NCI-H526 treated with DMSO at 0.1 percent for 48 hours (cell line): ENCODE data around the gene KDR.

Source experiments
- DNase-seq: peaks from one replicate; lab custom pipeline; 2025; lab: John Stamatoyannopoulos, UW

Gene KDR

DNA sequence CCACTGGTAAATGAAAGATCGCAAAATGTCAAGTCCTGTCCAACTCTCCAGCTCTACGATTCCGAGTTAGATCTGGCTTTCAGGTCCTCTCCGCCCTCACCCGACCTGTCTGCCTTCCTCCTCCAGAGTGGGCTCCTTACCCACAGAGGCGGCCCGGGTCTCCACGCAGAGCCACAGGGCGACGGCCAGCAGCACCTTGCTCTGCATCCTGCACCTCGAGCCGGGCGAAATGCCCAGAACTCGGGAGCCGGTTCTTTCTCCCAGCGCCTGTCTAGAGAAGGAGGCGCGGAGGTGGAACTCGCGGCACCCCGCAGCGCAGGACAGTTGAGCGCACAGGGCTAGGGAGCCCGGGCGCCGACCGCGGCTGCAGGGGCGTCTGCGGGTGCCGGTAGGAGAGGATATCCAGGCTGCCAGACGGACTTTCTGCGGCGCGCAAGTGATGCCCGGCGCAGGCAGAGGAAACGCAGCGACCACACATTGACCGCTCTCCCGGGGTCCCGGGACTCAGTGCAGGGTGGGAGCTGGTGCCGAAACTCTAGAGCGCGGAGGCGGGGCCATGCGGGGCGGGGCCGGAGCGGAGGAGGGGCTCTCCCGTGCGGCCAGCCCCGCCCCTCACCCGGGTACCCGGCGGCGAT, at the start of gene KDR:
KDR (minus strand) TSS at position 509 of the 635 bp plus-strand sequence; CDS start at position 207, 302 bp downstream.
- DNase-seq = no peak

DNA sequence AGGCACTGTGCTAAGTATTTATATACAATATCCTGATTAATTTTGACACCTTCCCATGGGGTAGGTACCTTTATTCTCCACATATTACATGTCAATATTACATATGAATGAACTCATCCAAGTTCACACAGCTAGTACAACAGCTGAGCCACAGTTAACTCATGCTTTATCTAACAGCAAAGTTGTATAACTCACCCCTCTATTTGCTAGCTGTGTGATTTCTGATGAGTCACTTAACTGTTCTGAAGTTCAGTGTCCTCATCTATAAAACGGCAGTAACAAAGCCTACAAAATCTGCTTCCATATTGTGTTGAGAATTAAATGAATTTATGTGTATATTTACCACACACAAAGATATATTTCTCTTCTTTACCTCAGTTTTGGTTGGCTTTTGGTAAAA, 48.2 kb upstream of the KDR start:
- DNase-seq = no peak

DNA sequence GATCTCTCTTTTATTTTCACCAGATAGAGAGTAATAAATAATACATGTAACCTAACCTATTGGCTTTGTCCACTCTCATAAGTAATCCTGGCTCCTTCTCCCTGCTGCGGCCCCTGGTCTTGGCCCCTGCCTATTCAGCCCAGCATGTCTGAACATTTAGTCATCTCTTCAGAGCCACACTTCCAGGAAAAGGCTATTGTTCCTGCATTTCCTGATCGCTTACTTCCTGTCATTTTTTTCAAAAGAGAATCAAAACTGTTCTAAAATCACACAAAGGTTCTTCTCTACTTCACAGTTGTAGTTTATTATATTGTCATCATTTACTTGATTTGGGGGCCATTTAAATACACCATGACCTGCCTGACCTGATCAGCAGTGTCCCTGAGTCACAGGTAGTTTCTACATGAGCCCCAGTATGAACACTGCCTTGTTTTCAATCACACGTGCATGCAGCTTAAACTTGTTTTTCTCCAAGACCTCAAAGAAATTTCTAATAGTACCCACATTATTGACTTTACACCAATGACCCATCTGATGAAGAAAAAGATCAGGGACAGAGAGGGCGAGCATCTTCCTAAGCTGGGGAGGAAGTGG, 47.4 kb upstream of the KDR start:
- no peak for DNase-seq

DNA sequence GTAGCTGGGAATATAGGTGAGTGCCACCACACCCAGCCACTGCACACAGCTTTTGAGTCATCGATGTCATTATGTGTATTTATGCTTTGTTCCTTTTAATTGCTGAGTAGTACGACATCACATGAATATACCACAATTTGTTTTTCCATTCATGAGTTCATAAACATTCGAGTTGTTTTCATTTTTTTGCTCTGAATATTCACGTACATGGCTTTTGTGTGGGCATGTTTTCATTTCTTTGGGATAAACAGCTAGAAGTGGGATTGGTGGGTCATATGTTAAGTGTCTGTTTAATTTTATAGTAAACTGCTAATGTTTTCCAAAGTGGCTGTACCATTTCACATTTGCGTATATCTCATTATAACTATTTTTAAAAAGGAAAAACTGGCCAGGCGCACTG, 45.1 kb upstream of the KDR start:
- no peak for DNase-seq

DNA sequence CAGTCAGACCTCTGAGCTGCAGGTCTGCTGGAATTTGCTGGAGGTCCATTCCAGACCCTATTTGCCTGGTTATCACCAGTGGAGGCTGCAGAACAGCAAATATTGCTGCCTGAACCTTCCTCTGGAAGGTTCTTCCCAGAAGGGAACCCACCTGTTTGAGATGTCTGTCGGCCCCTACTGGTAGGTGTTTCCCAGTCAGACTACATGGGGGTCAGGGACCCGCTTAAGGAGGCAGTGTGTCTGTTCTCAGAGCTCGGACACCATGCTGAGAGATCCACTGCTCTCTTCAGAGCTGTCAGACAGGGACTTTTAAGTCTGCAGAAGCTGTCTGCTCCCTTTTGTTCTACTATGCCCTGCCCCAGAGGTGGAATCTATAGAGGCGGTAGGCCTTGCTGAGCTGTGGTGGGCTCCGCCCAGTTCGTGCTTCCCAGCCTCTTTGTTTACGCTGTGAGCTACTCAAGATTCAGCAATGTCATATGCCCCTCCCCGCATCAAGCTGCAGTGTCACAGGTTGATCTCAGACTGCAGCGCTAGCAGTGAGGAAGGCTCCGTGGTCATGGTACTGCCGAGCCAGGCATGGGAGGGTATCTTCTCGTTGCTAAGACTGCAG, 44.1 kb upstream of the KDR start:
- no peak for DNase-seq

DNA sequence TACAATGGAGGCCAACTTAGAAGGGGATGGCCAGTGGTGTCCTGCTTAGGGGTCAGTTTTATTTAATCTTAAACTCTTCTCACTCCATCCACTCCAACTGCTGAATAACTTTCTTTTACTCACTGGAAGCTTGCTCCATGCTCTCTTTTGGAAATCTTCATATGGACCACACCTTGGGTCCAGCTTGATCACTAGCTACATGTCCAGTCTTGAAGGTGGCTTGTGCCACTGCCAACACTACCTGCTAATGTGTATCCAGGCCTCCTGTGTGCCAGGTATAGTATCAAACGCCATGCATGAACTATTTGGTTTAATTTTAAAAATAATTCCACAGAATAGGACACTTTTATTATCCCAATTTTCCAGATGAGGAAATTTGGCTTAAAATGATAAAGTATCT, 37.0 kb upstream of the KDR start:
- DNase-seq = no peak

DNA sequence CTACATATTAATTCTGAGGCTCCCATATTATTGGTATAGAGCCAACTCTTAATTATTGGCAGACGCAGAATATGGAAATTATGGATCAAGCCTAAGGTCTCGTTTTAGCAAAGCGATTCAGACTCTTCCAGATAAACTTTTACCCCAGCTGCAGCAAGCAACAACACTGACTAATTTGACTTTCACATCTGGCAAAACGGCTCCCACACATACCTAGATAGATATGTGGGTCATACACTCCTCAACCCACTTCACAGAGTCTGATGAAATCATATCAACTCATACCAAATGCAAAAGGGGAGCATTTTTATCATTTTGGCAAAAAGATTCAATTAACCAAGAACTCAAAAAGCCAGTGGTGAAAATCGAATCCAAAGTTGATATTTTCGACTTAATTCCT, 36.3 kb upstream of the KDR start:
- no peak for DNase-seq

DNA sequence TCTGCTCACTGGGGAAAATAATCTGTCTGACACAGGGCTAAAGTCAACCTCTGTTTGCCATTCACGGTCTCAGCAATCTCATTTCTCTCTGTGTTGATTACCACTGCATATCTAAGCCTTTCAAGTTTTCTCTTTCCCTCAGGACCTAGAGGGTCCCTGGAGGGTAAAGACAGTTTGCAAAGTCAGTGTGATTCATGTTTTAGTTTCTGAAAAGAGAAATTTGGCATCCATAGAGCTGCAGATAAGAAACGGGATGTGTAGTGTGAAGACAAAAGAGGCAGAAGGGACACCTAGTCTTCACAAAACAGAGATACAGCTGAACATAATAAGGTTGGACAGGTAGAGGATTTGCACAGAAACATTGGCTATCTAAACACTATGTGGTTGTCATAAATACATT, 34.5 kb upstream of the KDR start:
- no peak for DNase-seq

DNA sequence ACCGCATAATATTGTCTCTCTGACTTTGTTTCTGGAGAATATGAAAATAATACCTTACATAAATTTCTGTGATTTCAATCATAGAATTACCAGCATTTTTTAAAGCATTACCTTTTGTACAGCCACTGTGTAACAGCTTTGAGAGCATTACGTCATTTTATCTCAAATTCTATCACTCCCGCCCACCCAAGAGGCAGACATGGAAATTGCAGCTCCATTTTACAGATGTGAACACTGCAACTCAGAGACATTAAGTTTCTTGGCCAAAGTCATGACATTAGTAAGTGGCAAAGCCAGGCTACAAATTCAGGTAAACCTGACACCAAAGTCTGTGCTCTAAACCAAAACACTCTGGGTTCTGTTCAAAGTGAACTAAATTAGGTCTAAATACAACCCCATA, 33.6 kb upstream of the KDR start:
- DNase-seq = no peak

DNA sequence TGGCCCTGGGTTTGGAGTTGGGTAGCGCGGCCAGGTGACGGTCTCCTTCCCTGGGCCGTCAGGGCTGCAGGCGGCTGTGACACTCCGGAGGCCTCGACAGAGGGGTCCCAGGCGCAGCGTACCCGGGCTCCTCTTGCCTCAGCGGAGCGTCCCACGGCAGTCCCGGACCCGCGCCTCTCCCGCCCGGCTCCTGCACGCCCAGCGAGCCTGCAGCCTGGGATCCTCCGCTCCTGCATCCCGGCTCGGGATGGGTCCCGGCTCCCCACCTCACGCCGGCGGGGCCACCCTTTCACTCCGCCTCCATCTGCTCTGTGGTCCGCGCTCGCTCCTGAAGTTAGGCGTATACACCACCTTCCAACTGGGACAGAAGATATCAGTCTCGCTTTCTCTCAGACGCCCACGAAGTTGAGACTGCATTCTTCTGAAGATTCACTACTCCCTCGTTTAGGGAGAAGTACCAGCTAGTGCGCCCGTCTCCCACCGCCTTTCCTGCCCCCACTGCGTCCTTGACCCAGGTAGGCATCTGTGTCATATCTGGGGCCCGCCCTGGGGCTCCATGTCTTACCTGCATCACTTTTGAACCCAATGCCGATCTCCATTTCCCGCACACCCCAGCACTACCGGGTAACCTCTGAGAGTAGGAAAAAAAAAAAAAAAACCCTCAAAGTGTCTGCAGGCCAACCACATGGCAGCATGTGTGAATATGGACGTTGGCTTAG, 32.3 kb upstream of the KDR start:
- no peak for DNase-seq

DNA sequence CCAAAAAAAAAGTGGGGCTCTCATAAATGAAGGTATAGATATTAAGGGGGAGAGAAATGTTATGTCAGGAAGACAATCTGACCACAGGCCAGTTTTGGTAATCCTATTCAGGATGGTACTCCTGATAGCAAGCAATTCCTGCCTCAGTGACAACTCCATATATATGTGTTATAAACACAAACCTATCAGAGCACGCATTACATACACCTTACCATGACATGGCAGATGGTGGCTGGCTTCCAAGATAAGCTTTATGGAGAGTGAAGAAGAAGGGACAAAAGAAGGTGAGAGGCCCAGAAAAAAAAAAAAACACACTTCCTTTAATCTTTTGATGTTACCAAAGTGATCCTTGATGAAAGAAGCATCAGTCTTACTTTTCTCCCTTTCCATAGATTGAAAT, 29.5 kb upstream of the KDR start:
- DNase-seq = no peak

DNA sequence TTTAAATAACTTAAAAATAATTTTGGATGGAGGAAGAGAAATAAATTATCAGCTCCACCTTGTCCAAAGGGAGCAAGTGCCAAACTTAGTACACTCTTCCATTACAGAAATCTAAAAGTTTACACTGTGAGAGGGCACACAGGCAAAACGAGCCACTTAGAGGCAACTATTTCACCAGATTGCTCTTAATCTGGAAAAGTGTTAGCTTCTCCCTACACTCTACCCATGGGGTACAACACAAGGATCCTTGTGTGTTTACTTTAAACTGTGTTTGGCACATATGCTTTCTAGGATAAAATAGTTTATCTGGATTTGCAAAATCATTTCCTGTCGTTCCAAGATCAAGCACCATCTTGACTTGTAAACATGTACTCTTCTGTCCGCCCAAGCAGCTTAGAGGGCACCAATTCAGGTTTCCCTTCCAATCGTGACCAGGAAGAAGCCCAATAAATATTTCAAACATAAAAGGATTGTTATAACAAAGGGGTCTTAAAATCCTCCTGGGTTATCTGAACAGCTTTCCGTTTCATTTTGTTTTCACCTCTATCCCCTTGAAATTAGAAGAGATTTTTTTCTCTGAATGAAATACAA, 29.0 kb upstream of the KDR start:
- no peak for DNase-seq

DNA sequence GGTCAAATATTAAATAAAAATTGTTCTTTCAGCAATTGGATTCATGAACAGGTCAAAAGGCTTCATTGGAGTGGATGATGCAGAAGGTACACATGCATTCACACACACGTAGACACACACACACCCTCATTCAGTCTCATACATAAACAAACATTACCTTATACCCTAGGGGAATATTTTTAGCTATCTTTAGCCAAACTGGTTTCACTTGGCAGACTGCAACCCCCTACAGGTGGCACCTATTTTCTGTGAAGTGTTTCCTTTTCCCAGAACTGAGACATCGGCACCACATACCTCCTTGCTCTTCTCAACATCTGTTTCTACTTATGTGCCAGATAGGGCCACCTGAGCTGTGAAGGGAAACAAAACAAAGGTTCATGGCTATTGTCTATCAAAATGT, 18.5 kb upstream of the KDR start:
- no peak for DNase-seq

DNA sequence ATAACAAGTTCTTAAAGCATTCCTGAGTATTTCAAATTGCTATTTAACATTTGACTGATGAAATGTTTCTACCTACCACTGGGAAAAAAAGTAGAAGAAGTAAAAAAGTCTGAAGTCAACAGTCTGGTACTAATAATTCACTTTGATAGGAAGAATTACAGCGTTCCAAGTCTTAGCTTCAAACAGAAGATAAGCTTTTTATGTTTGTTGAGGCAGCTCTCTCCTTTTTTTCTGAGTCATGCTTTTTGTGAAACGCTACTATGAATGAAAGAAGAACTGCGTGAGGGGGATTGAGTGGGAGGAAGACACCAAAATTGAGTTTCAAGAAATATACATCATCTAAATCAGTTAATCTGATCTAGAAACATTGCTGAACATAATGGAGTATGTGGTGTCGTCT, 13.0 kb upstream of the KDR start:
- no peak for DNase-seq

DNA sequence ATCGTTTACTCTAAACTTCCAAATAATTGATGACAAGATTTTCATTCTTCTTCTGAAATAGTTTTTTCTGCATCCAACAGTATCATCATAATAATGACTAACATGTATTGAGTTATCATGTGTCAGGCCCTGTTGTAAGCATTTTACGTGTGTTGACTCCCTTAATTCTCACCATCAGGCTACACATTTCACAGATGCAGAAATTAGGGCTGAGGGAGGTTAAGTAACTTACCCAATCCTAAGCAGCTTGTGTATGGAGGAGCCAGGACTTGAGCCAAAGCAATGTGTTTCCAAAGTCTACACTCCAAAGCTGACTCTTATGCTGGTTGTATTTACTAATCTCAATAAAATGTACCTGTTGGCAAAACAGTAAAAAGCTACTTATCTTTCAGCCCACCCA, 11.2 kb upstream of the KDR start:
- no peak for DNase-seq

DNA sequence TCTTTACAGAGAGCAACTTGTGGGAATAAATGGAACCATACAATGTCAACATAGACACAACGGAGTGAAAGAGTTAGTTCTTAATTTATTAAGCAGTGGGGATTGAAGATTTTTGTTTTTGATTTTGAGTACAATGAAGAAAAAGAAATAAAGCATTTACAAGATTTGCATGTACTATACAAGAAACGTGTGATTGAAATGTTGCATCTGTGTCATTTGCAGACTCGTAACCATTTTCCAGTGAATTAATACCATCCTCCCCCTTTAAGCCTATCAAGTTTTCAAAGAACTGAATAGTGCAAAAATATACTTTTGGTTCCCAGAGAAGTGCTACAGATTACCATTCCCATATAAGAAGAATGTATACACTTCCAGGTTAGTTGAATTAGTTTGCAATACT, 8.6 kb upstream of the KDR start:
- DNase-seq = no peak

DNA sequence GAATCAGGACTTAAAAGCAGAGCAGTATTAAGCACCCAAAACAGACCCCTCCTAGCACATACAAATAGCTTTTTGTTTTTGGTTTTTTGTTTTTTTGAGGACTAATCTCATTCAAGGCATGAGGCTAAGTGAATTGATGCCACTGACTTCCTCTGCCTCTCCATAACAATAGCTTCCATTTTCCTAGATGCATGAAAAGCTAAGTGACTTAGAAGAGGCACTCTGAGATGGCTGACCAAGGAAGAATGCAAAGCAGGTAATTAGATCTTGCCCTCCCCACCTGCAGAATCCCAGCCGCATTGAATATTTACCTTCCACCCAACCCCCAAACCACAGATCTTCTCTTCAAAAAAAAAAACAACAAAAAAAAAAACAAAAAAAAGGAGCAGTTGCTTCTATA, 7.4 kb upstream of the KDR start:
- peak; percentile 14 for DNase-seq

DNA sequence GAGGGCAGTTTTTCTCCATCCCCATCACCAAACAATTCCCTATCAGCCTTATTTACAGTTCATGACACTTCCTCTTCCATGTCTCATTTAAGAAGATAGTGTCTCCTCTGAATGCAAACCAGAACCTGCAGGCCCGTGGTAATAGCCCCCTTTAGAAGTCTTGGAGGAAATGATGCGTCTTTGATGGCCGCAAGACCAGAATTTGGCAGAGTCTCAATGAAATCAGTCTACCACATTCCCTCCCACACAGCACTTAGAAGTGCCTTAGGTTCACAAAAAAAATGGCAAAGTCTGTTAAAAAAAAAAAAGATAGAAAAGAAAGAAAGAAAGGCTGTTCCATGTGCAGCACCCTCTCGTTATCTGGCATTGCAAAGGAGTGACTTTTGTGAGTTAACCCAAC, 2.1 kb upstream of the KDR start:
- DNase-seq = no peak

DNA sequence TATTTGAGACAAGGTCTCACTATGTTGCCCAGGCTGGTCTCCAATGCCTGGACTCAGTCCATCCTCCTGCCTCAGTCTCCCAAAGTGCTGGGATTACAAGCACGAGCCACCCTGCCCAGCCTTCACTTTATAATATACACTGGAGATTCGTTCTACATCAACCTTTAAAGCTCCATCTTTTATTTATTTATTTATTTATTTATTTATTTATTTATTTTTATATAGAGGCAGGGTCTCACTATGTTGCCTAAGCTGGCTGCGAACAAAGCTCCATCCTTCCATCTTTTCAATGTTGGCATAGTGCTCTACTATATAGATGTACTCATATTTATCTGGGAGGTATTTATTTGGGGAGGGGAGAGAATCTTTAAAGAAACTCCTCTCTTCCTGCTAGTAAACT, 1.7 kb upstream of the KDR start:
- DNase-seq = no peak

DNA sequence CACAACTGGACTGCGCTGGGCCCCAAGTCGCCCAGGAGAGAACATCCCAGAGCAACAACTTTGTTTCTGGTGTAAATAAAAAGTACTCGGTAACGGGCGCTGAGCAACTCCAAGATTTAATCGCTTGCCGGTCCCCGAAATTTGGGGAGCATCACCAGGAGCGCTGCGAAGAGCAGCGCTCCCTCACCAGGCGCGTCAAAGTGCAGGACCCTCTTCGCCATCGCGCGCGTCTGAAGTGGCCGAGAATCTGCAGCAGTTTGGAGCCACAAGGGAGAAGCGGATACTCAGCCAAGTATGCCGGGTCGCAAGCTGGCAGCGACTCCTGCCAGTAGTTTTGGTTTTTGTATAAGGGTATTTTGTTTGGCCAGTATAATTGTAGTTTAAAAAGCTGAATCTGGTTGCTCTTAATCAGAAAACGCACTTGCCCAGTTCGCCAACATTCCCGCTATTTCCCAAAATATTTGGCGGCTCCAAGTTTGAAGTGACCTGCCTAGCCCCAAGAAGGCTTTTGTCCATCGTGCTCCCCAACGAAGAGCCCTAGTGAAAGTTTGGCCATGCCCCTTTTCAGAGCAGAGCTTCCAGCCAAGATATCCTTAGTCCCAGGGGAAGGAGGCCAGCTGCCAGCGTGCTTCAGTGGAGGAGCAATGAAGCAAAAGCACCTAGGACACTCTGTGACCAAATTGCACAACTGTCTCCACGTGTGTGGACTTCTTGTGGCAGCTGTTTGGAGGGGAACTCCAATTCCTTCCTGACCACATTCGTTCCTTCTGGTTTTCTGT, 557 bp upstream of the KDR start:
- DNase-seq = no peak

DNA sequence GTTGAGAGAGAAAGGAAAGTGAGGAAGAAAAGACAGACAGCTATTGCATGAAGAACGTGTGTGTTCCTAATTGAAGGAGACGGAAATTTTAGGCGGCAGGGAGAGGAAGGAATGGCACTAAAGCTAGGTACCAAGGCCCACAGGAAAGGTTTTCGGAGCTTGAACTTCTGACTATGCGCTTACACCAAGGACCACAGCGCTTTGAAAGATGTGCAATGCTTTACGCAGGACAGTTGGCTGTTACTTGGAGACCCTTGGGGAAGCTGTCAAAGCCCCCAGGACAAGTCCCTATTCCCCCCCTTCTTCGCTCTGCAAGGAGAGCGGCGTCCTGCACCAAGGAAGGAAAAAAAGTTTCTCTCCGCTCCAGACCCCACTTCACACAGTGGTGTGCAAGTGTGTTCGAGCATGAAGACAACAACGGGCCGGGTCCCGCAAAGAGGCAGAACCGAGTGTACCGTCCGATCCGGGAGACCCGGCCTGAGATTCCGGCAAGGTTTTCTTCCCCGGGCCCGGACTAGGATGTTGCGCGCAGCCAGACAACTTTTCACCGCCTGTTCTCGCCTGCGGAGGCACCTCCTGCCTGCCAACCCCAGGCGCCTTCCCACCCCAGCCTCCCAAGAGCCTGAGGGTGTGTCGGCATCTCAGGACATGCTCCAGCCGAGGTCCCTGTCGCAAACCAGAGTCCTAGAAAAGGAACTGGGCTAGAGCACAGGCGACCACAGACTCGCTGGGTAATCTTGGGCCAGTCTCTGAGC, 896 bp downstream of the KDR start:
- DNase-seq = no peak
